Embryonic facial prominence (tissue), 1 donor: Measurements from ENCODE around the gene RPL11.
"Not testable (repeated sequence)": the region's sequence is repeated elsewhere in the genome, so short reads cannot be mapped to it uniquely, and the experiment has no call there.

Source experiments
- DNase-seq: peaks from one replicate; pipeline ENCODE4 v3.0.0-alpha.2; 2016; ENCODE audit errors: extremely low spot score

RPL11 gene

GRCh38 chr1:23685197-23685596 is 6.4 kb upstream of the RPL11 start:
- not testable (repeated sequence) for DNase-seq

GRCh38 chr1:23687680-23688079 is 3.9 kb upstream of the RPL11 start:
- DNase-seq: not testable (repeated sequence)

- not testable (repeated sequence) for DNase-seq
Observed at GRCh38 chr1:23688281-23688680, 3.3 kb upstream of the RPL11 start.

GRCh38 chr1:23692308-23692871 is 784 bp downstream of the RPL11 start:
- DNase-seq: no peak

GRCh38 chr1:23693599-23693998 is 2.0 kb downstream of the RPL11 start:
- DNase-seq: no peak

GRCh38 chr1:23694371-23694770 is 2.8 kb downstream of the RPL11 start:
- DNase-seq: no peak

- no peak for DNase-seq
Observed at GRCh38 chr1:23695667-23696066, 4.1 kb downstream of the RPL11 start.

GRCh38 chr1:23696335-23696989 is 4.9 kb downstream of the RPL11 start:
- DNase-seq: no peak

GRCh38 chr1:23698466-23698865 is 6.9 kb downstream of the RPL11 start:
- DNase-seq: no peak

- DNase-seq: no peak
Observed at GRCh38 chr1:23699280-23700179, 7.9 kb downstream of the RPL11 start.

GRCh38 chr1:23701310-23701709 is 9.7 kb downstream of the RPL11 start:
- no peak for DNase-seq

- no peak for DNase-seq
Observed at GRCh38 chr1:23701996-23702395, 10.4 kb downstream of the RPL11 start.

- DNase-seq: no peak
Observed at GRCh38 chr1:23704834-23705495, 13.4 kb downstream of the RPL11 start.

- no peak for DNase-seq
Observed at GRCh38 chr1:23709229-23709628, 17.6 kb downstream of the RPL11 start.

GRCh38 chr1:23718482-23718881 is 26.9 kb downstream of the RPL11 start:
- DNase-seq: no peak

GRCh38 chr1:23719162-23719820 is 27.7 kb downstream of the RPL11 start:
- DNase-seq: no peak

- DNase-seq: no peak
Observed at GRCh38 chr1:23720256-23720995, 28.8 kb downstream of the RPL11 start.

- no peak for DNase-seq
Observed at GRCh38 chr1:23722652-23723051, 31.0 kb downstream of the RPL11 start.

GRCh38 chr1:23726686-23727085 is 35.1 kb downstream of the RPL11 start:
- no peak for DNase-seq

- no peak for DNase-seq
Observed at GRCh38 chr1:23727362-23727811, 35.8 kb downstream of the RPL11 start.
